Thyroid gland (tissue), 4 donors: ENCODE results near the gene POMP.

Source experiments
- POLR2A ChIP-seq, 2 donors: fragments of 450-650 bp; IDR thresholded peaks; one replicate each; pipeline ENCODE4 v1.6.1; 2017; ENCODE audit warnings: antibody characterized with exemption in 2 of 2, mild to moderate bottlenecking in 2 of 2, moderate library complexity in 1 of 2
- TF ChIP-seq, protein P1 (sequence below), 6 experiments: fragments of 200-600 bp in 3 of 6; fragments of 450-650 bp in 3 of 6; sonication (generic) in 3 of 6; IDR thresholded peaks; one replicate each; pipeline ENCODE4 v1.5.1; 2016 to 2019; ENCODE audit warnings: antibody characterized with exemption in 6 of 6, mild to moderate bottlenecking in 2 of 6, inconsistent platforms in 1 of 6, moderate library complexity in 1 of 6

DNA sequence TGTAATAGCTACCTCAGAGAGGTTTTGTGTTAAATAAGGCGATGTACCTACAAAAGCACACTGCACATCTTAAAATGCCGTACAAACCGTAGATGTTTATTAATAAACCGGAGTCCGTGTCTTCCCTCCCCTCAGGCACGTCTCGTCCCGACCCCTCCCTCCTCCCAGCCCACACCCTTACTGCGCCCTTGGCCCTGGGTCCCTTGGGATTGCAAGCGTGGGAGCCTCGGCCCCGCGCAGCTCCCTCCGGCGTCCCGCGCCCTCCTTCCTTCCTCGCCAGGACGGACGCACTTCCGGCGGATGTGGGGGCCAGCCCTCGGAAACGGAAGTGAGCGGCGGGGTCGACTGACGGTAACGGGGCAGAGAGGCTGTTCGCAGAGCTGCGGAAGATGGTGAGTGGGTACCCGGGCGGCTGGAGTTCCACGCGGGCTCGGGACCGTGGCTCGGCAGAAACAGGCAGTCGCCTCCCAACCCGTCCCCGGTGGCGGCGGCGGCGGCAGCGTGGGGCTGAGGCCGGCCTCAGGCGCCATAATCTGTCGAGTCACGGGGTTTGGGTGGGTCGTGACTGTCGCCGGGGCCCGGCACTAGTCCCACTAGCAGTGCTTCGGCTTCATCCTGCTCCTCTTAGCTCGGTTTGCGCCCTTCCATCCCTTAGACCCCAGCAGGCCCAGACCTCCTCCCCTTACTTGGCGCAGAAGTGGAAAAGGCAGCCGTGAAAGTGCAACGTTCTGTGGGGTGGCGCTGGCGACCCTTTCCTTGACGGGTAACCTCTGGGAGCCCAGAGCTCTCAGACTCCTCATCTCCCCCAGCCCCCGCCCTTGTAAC lies at the start of gene POMP:
- TF ChIP-seq, protein P1, sequence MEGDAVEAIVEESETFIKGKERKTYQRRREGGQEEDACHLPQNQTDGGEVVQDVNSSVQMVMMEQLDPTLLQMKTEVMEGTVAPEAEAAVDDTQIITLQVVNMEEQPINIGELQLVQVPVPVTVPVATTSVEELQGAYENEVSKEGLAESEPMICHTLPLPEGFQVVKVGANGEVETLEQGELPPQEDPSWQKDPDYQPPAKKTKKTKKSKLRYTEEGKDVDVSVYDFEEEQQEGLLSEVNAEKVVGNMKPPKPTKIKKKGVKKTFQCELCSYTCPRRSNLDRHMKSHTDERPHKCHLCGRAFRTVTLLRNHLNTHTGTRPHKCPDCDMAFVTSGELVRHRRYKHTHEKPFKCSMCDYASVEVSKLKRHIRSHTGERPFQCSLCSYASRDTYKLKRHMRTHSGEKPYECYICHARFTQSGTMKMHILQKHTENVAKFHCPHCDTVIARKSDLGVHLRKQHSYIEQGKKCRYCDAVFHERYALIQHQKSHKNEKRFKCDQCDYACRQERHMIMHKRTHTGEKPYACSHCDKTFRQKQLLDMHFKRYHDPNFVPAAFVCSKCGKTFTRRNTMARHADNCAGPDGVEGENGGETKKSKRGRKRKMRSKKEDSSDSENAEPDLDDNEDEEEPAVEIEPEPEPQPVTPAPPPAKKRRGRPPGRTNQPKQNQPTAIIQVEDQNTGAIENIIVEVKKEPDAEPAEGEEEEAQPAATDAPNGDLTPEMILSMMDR (IDR thresholded peaks at IDR 0.05), result no peak
- peak; percentile 89 to 99 for TF ChIP-seq POLR2A (IDR thresholded peaks at IDR 0.05)
